HL-60 (cell line): Measurements from ENCODE around the gene ZBTB5.

Source experiments
- CTCF ChIP-seq: IDR thresholded peaks from one replicate; pipeline ENCODE4 v1.5.1; 2011; ENCODE audit warnings: low read length, control low read depth, inconsistent platforms; ENCODE audit not compliant: insufficient read depth
- GABPA ChIP-seq: IDR thresholded peaks from 2 replicates; pipeline ENCODE4 v1.6.1; 2012; ENCODE audit warnings: low read depth
- POLR2AphosphoS5 ChIP-seq: IDR thresholded peaks from 2 replicates; pipeline ENCODE4 v1.6.1; 2012; ENCODE audit warnings: low read depth
- REST ChIP-seq: IDR thresholded peaks from 2 replicates; pipeline ENCODE4 v1.6.1; 2012; ENCODE audit warnings: low read depth; ENCODE audit not compliant: insufficient replicate concordance
- SPI1 ChIP-seq: IDR thresholded peaks from 2 replicates; pipeline ENCODE4 v1.6.1; 2012; ENCODE audit warnings: low read depth, mild to moderate bottlenecking, borderline replicate concordance

- TF ChIP-seq CTCF (no peak), GABPA (no peak), SPI1 (no peak), POLR2AphosphoS5 (no peak), REST (no peak)
Observed at GRCh38 chr9:37443566-37443965, 21.7 kb downstream of the ZBTB5 start.
